Brain microvascular endothelial cell (primary cell): ENCODE data around the gene HEPHL1.

Experiments
- DNase-seq: peaks from one replicate; pipeline ENCODE4 v3.0.0-alpha.2; 2020
- H3K27ac ChIP-seq: fragments of 250-450 bp; sonication (Bioruptor Pico); 2 replicates; pipeline ENCODE4 v1.5.1; 2020; ENCODE audit warnings: mild to moderate bottlenecking, moderate library complexity
- H3K27me3 ChIP-seq: fragments of 250-450 bp; sonication (Bioruptor Pico); replicated peaks from 2 replicates; pipeline ENCODE4 v1.5.1; 2020; ENCODE audit warnings: mild to moderate bottlenecking
- H3K36me3 ChIP-seq: fragments of 250-450 bp; sonication (Bioruptor Pico); replicated peaks from 2 replicates; pipeline ENCODE4 v1.5.1; 2020; ENCODE audit warnings: mild to moderate bottlenecking
- H3K4me3 ChIP-seq: 2 replicates; pipeline ENCODE4 v1.5.1; 2011; ENCODE audit warnings: low read depth, mild to moderate bottlenecking, control low read depth, low read length, moderate library complexity
- in situ Hi-C: cut with HindIII; loops from 2 replicates; pipeline ENCODE4 v1.10.0; 2017; ENCODE audit warnings: low sequenced_read_pairs, low pct_ligation_motif_present
- TF ChIP-seq, protein P1 (sequence below): IDR thresholded peaks from 2 replicates; pipeline ENCODE4 v1.5.1; 2011; ENCODE audit warnings: low read depth, mild to moderate bottlenecking, moderate library complexity, low read length, control low read depth, inconsistent platforms; ENCODE audit errors: missing control alignments

The HEPHL1 gene

DNA sequence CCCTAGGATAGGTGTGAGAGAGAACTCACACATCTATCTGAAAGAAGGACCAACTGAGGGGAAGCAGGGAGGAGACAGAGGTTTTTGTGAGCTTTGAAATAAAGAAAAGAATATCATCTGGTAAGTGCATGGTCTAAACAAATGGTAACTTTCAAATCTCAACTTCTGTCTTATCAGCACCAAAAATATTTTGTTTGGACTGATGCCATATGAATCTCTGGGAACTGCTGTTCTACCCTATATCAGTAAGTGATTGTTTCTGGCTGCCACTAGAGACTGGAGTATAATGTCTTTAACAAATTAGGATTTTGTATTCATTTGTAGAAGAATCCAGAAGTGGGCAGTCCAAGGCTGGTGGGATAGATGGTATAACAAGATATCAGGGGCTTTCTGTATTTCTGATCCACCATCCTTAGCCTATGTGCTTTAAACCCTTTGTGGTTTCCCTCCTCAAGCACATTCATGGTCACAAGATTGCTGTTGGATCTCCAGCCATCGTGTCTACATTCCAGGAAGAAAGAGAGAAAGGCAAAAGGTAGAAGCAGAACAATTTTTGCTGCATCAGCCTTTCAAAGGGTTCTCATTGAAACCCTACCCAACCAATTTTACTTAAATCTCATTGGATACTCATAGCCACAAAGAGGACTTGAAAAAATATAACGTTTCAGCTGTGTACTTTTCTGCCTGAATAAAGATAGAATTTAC, 4.7 kb downstream of the HEPHL1 start:
- TF ChIP-seq, protein P1, sequence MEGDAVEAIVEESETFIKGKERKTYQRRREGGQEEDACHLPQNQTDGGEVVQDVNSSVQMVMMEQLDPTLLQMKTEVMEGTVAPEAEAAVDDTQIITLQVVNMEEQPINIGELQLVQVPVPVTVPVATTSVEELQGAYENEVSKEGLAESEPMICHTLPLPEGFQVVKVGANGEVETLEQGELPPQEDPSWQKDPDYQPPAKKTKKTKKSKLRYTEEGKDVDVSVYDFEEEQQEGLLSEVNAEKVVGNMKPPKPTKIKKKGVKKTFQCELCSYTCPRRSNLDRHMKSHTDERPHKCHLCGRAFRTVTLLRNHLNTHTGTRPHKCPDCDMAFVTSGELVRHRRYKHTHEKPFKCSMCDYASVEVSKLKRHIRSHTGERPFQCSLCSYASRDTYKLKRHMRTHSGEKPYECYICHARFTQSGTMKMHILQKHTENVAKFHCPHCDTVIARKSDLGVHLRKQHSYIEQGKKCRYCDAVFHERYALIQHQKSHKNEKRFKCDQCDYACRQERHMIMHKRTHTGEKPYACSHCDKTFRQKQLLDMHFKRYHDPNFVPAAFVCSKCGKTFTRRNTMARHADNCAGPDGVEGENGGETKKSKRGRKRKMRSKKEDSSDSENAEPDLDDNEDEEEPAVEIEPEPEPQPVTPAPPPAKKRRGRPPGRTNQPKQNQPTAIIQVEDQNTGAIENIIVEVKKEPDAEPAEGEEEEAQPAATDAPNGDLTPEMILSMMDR = no peak
- Histone ChIP-seq H3K4me3 (no peak overlapping the region), H3K27ac (no peak overlapping the region), H3K36me3 (no peaks in the 10 kb centered on the region), H3K27me3 (no peaks in the 10 kb centered on the region)
- in situ Hi-C loops = no loop called here
- peak; percentile 56 for DNase-seq

DNA sequence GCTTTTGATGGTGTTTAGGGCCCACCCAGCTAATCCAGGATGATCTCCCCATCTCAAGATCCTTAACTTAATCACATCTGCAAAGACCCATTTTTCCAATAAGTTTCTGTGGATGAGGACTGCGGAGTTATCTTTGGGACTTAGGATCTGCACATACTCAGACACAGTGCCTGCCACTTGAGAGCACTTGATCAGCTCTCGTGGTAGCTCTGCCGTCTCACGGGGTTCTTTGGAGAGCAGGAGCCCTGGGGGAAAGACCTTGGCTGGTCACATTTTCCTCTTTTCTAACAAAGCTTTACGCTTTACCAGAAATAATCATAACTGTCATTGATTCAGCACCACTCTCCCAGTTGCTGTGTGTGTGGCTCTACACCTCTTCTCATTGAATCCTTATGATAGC, 6.1 kb downstream of the HEPHL1 start:
- no peak overlapping the region for H3K4me3 ChIP-seq
- in situ Hi-C loops = no loop called here
- DNase-seq = no peak
- H3K36me3 ChIP-seq = no peaks in the 10 kb centered on the region
- H3K27ac ChIP-seq = no peak overlapping the region
- no peaks in the 10 kb centered on the region for H3K27me3 ChIP-seq
- TF ChIP-seq, protein P1 = no peak

DNA sequence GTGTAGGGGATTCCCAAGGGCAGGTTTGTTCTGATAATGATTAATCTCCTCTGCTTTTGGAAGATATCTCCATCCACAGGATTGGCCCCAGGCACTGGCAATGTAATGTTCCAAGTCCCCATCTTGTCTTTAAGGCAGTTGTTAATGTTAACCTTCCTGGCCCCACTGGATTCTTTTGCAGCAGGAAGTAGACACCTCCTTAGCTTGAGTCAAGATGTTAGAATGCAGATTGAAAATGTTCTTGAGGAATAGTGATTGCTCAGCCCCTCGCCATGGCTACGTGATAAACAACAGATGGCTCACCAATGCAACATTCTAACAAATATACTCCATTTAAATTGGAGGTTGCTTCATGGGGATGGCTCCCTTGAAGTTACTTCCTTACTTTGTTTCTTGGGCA, 7.3 kb downstream of the HEPHL1 start:
- TF ChIP-seq, protein P1 = no peak

DNA sequence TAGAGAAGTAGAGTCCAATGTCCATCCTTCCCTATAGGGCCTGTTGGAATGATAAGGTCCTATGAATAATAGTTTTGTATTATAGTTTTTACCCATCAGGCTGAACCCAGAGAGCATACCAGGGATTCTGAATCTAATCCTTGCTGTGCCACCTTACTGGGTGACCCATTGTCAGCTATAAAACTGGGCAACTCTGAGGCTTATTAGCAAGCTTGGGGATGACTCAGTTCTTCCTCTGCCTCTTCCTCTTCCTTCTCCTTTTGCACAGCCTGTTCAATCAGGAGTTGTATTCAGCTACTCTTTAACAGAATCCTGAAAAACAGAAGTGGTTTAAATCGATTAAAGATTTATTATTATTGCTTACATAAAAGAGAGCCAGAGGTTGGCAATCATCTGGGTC, 8.9 kb downstream of the HEPHL1 start:
- TF ChIP-seq, protein P1 = no peak
- no peaks in the 10 kb centered on the region for H3K27me3 ChIP-seq
- no peak for DNase-seq
- no peak overlapping the region for H3K27ac ChIP-seq
- no peak overlapping the region for H3K4me3 ChIP-seq
- no peaks in the 10 kb centered on the region for H3K36me3 ChIP-seq
- in situ Hi-C loops = no loop called here

More for the DNA sequence above, 7.3 kb downstream of the HEPHL1 start:
- no peaks in the 10 kb centered on the region for H3K27me3 ChIP-seq
- H3K36me3 ChIP-seq = no peaks in the 10 kb centered on the region
- no peak overlapping the region for H3K27ac ChIP-seq
- peak; percentile 42 for DNase-seq
- no peak overlapping the region for H3K4me3 ChIP-seq
- in situ Hi-C loops = no loop called here

DNA sequence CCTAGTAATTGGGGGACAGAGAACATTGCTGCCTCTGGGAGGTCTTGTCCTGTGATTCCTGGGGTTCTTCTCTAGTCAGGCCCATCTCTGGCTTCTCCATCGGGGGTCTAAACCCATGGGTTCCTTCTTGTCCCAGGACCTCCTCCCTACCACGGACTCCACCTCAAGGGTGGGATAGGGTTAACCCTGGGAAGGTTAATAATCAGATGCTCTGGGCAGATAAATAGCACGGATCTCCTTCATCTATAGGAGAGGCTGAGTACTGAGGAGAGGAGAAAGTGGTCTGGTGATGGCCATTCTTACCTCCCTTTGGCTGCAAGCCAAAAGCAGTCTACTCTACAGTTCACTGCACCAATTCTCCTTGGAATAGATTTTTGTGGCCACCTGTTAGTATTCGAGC, 10.5 kb downstream of the HEPHL1 start:
- TF ChIP-seq, protein P1 = no peak
- Histone ChIP-seq H3K36me3 (no peaks in the 10 kb centered on the region), H3K27me3 (no peaks in the 10 kb centered on the region), H3K4me3 (no peak overlapping the region), H3K27ac (no peak overlapping the region)
- in situ Hi-C loops = no loop called here
- DNase-seq = no peak

DNA sequence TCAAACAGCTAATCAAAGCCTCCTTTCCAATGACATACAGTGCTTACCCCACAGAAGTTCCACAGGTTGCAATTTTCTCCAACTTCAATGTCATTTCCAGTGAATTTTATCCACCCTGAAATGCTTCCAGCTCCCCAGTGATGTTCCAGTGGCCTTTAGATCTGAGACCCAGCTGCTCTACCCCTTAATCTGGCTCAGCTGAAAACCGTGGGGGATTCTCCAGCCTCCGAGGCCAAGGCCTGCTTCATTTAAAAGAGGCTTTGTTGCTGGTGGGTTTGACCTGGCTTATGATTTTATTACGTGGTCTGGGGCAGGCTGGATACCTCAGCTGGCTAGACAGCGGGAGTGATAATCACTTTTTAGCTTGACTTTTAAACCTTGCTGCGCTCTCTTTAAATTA, 10.9 kb downstream of the HEPHL1 start:
- in situ Hi-C loops = no loop called here
- H3K27ac ChIP-seq = no peak overlapping the region
- H3K4me3 ChIP-seq = no peak overlapping the region
- no peaks in the 10 kb centered on the region for H3K36me3 ChIP-seq
- TF ChIP-seq, protein P1 = no peak
- DNase-seq = no peak
- no peaks in the 10 kb centered on the region for H3K27me3 ChIP-seq
